HEK293 (cell line): ENCODE results near the gene ZNF433.

Experiments
- CTCF ChIA-PET: fragments of 350-600 bp; formaldehyde crosslinking; extraction: SDS; loops from one replicate; lab custom pipeline; 2021; ENCODE audit warnings: antibody characterized with exemption; lab: Yijun Ruan, JAX
- POLR2A ChIA-PET: fragments of 300-600 bp; formaldehyde crosslinking; extraction: SDS; loops from one replicate; lab custom pipeline; 2020; ENCODE audit warnings: antibody characterized with exemption, inconsistent platforms; lab: Yijun Ruan, JAX
- H3K27ac ChIP-seq: fragments of 200-500 bp; sonication (Bioruptor generic); 2 replicates; pipeline ENCODE4 v1.5.1; 2014; ENCODE audit warnings: low read depth, low read length, control low read depth, inconsistent platforms; ENCODE audit errors: extremely low read depth
- H3K36me3 ChIP-seq, 2 experiments: fragments of 200-500 bp in 1 of 2; sonication (Bioruptor generic) in 1 of 2; 1 replicate in 1 of 2; 2 replicates in 1 of 2; pipeline ENCODE4 v1.5.1; 2014 to 2017; ENCODE audit warnings: inconsistent platforms in 2 of 2, low read length in 2 of 2; ENCODE audit not compliant: control insufficient read depth in 2 of 2, insufficient read depth in 1 of 2
- H3K4me1 ChIP-seq: fragments of 200-500 bp; sonication (Bioruptor generic); 2 replicates; pipeline ENCODE4 v1.5.1; 2014; ENCODE audit warnings: mild to moderate bottlenecking, low read length, inconsistent platforms; ENCODE audit not compliant: control insufficient read depth, insufficient read depth
- H3K4me3 ChIP-seq: 2 replicates; pipeline ENCODE4 v1.5.1; 2011; ENCODE audit warnings: low read depth, mild to moderate bottlenecking, control low read depth, low read length, moderate library complexity
- H3K9me3 ChIP-seq: fragments of 200-500 bp; sonication (Bioruptor generic); 2 replicates; pipeline ENCODE4 v1.5.1; 2014; ENCODE audit warnings: low read depth, low read length, inconsistent platforms; ENCODE audit not compliant: control insufficient read depth, insufficient read depth
- KLF16 ChIP-seq: fragments of 450-650 bp; formaldehyde crosslinking; IDR thresholded peaks from 2 replicates; pipeline ENCODE4 v1.5.1; 2017; ENCODE audit warnings: missing biosample characterization, missing genetic modification characterization
- MZF1 ChIP-seq: fragments of 450-650 bp; formaldehyde crosslinking; IDR thresholded peaks from 2 replicates; pipeline ENCODE4 v1.5.1; 2017; ENCODE audit warnings: missing biosample characterization, missing genetic modification characterization, borderline replicate concordance
- SALL2 ChIP-seq: fragments of 450-650 bp; formaldehyde crosslinking; IDR thresholded peaks from 2 replicates; pipeline ENCODE4 v1.5.0; 2017; ENCODE audit warnings: missing biosample characterization, mild to moderate bottlenecking, missing genetic modification characterization, borderline replicate concordance
- SP3 ChIP-seq: fragments of 450-650 bp; formaldehyde crosslinking; IDR thresholded peaks from 2 replicates; pipeline ENCODE4 v1.5.1; 2016; ENCODE audit warnings: missing biosample characterization, missing genetic modification characterization
- TRIM28 ChIP-seq: IDR thresholded peaks from 2 replicates; pipeline ENCODE4 v1.6.1; 2011; ENCODE audit warnings: low read length, control low read depth, borderline replicate concordance
- ZBTB20 ChIP-seq: fragments of 450-650 bp; formaldehyde crosslinking; IDR thresholded peaks from 2 replicates; pipeline ENCODE4 v1.5.1; 2016; ENCODE audit warnings: missing biosample characterization, missing genetic modification characterization
- ZNF132 ChIP-seq: fragments of 450-650 bp; formaldehyde crosslinking; IDR thresholded peaks from 2 replicates; pipeline ENCODE4 v1.5.1; 2017; ENCODE audit warnings: missing biosample characterization, missing genetic modification characterization, borderline replicate concordance
- ZNF140 ChIP-seq: fragments of 450-650 bp; formaldehyde crosslinking; IDR thresholded peaks from 2 replicates; pipeline ENCODE4 v1.5.1; 2016; ENCODE audit warnings: missing biosample characterization, missing genetic modification characterization
- ZNF23 ChIP-seq: fragments of 450-650 bp; formaldehyde crosslinking; IDR thresholded peaks from 2 replicates; pipeline ENCODE4 v1.5.1; 2016; ENCODE audit warnings: missing biosample characterization, missing genetic modification characterization, borderline replicate concordance
- ZNF274 ChIP-seq, 2 experiments: fragments of 200-500 bp in 1 of 2; fragments of 450-650 bp in 1 of 2; sonication (Bioruptor generic) in 1 of 2; formaldehyde crosslinking in 1 of 2; IDR thresholded peaks; 2 replicates each; pipeline versions ENCODE4 v1.5.1 to v1.6.1; 2014 to 2016; ENCODE audit warnings: borderline replicate concordance in 1 of 2, inconsistent platforms in 1 of 2, low read length in 1 of 2, missing biosample characterization in 1 of 2, missing genetic modification characterization in 1 of 2
- ZNF391 ChIP-seq: fragments of 450-650 bp; formaldehyde crosslinking; IDR thresholded peaks from 2 replicates; pipeline ENCODE4 v1.5.1; 2016; ENCODE audit warnings: low read depth, missing biosample characterization, missing genetic modification characterization, borderline replicate concordance
- ZNF394 ChIP-seq: fragments of 450-650 bp; formaldehyde crosslinking; IDR thresholded peaks from 2 replicates; pipeline ENCODE4 v1.5.1; 2016; ENCODE audit warnings: missing biosample characterization, missing genetic modification characterization, mild to moderate bottlenecking, moderate library complexity, borderline replicate concordance
- ZNF416 ChIP-seq: fragments of 450-650 bp; formaldehyde crosslinking; IDR thresholded peaks from 2 replicates; pipeline ENCODE4 v1.5.1; 2016; ENCODE audit warnings: missing biosample characterization, missing genetic modification characterization
- ZNF423 ChIP-seq: fragments of 450-650 bp; formaldehyde crosslinking; IDR thresholded peaks from 2 replicates; pipeline ENCODE4 v1.5.1; 2016; ENCODE audit warnings: missing biosample characterization, missing genetic modification characterization
- ZNF433 ChIP-seq: fragments of 450-650 bp; formaldehyde crosslinking; IDR thresholded peaks from 2 replicates; pipeline ENCODE4 v1.5.1; 2016; ENCODE audit warnings: missing biosample characterization, missing genetic modification characterization, low read depth
- ZNF501 ChIP-seq: fragments of 450-650 bp; formaldehyde crosslinking; IDR thresholded peaks from 2 replicates; pipeline ENCODE4 v1.5.1; 2016; ENCODE audit warnings: missing biosample characterization, missing genetic modification characterization
- ZNF549 ChIP-seq: fragments of 450-650 bp; IDR thresholded peaks from 2 replicates; pipeline ENCODE4 v1.5.1; 2018; ENCODE audit warnings: missing biosample characterization, missing genetic modification characterization, mild to moderate bottlenecking, inconsistent platforms, moderate library complexity
- ZNF626 ChIP-seq: fragments of 450-650 bp; sonication (Bioruptor Pico); formaldehyde crosslinking; IDR thresholded peaks from 2 replicates; pipeline ENCODE4 v1.5.1; 2018; ENCODE audit warnings: missing biosample characterization, missing genetic modification characterization, inconsistent platforms
- ZSCAN16 ChIP-seq: fragments of 450-650 bp; formaldehyde crosslinking; IDR thresholded peaks from 2 replicates; pipeline ENCODE4 v1.5.1; 2016; ENCODE audit warnings: missing biosample characterization, missing genetic modification characterization
- TF ChIP-seq, protein P1 (sequence below): fragments of 450-650 bp; formaldehyde crosslinking; IDR thresholded peaks from 2 replicates; pipeline ENCODE4 v1.5.1; 2016; ENCODE audit warnings: missing biosample characterization, missing genetic modification characterization
- TF ChIP-seq, protein P2 (sequence below): fragments of 450-650 bp; formaldehyde crosslinking; IDR thresholded peaks from 2 replicates; pipeline ENCODE4 v1.5.1; 2017; ENCODE audit warnings: missing biosample characterization, missing genetic modification characterization
- TF ChIP-seq, protein P3 (sequence below): fragments of 450-650 bp; formaldehyde crosslinking; IDR thresholded peaks from 2 replicates; pipeline ENCODE4 v1.5.1; 2017; ENCODE audit warnings: missing biosample characterization, missing genetic modification characterization
- TF ChIP-seq, protein P4 (sequence below): fragments of 450-650 bp; formaldehyde crosslinking; IDR thresholded peaks from 2 replicates; pipeline ENCODE4 v1.5.1; 2016; ENCODE audit warnings: missing biosample characterization, missing genetic modification characterization

Gene ZNF433

DNA sequence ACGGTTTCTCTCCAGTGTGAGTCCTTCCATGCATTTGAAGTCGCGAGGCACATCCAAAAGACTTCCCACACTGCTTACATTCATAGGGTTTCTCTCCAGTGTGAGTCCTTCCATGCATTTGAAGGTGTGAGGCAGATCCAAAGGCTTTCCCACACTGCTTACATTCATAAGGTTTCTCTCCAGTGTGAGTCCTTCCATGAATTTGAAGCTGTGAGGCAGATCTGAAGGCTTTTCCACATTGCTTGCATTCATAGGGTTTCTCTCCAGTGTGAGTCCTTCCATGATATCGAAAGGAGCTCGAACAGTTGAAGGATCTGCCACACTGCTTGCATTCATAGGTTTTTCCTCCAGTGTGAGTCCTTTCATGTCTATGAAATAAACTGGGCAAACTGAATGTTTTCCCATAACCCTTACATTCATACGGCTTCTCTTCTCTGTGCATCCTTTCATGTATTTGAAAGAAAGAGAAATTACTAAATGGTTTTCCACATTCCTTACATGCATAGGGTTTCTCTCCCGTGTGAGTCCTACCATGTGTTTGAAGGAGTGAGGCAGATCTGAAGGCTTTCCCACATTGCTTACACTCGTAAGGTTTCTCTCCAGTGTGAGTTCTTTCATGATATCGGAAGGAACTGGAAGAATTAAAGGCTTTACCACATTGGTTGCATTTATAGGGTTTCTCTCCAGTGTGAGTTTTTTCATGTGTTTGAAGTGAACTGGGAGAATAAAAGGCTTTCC lies 20.3 kb downstream of the ZNF433 start (continued):
- TF ChIP-seq, protein P1, sequence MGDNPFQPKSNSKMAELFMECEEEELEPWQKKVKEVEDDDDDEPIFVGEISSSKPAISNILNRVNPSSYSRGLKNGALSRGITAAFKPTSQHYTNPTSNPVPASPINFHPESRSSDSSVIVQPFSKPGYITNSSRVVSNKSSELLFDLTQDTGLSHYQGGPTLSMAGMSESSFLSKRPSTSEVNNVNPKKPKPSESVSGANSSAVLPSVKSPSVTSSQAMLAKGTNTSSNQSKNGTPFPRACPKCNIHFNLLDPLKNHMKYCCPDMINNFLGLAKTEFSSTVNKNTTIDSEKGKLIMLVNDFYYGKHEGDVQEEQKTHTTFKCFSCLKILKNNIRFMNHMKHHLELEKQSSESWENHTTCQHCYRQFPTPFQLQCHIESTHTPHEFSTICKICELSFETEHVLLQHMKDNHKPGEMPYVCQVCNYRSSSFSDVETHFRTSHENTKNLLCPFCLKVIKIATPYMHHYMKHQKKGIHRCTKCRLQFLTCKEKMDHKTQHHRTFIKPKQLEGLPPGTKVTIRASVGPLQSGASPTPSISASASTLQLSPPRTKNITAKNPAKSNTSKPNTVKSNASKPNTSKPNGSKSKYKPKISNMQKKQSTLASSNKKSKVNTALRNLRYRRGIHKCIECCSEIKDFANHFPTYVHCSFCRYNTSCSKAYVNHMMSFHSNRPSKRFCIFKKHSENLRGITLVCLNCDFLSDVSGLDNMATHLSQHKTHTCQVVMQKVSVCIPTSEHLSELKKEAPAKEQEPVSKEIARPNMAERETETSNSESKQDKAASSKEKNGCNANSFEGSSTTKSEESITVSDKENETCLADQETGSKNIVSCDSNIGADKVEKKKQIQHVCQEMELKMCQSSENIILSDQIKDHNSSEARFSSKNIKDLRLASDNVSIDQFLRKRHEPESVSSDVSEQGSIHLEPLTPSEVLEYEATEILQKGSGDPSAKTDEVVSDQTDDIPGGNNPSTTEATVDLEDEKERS: no peak
- TF ChIP-seq ZNF433 (tag by site-specific recombination) (0 out of 2 replicates have a peak, but pooled peaks have one; percentile 1), ZNF274 (IDR thresholded peaks at IDR 0.05; ENCODE audit: low read length) (no peak), ZNF274 (tag by site-specific recombination; IDR thresholded peaks at IDR 0.05; ENCODE audit: borderline replicate concordance) (peak; percentile 92), TRIM28 (peak; percentile 95; the same call in 1 of the 2 replicates), MZF1 (no peak)
- TF ChIP-seq, protein P2, sequence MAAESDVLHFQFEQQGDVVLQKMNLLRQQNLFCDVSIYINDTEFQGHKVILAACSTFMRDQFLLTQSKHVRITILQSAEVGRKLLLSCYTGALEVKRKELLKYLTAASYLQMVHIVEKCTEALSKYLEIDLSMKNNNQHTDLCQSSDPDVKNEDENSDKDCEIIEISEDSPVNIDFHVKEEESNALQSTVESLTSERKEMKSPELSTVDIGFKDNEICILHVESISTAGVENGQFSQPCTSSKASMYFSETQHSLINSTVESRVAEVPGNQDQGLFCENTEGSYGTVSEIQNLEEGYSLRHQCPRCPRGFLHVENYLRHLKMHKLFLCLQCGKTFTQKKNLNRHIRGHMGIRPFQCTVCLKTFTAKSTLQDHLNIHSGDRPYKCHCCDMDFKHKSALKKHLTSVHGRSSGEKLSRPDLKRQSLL (tag by site-specific recombination): no peak

DNA sequence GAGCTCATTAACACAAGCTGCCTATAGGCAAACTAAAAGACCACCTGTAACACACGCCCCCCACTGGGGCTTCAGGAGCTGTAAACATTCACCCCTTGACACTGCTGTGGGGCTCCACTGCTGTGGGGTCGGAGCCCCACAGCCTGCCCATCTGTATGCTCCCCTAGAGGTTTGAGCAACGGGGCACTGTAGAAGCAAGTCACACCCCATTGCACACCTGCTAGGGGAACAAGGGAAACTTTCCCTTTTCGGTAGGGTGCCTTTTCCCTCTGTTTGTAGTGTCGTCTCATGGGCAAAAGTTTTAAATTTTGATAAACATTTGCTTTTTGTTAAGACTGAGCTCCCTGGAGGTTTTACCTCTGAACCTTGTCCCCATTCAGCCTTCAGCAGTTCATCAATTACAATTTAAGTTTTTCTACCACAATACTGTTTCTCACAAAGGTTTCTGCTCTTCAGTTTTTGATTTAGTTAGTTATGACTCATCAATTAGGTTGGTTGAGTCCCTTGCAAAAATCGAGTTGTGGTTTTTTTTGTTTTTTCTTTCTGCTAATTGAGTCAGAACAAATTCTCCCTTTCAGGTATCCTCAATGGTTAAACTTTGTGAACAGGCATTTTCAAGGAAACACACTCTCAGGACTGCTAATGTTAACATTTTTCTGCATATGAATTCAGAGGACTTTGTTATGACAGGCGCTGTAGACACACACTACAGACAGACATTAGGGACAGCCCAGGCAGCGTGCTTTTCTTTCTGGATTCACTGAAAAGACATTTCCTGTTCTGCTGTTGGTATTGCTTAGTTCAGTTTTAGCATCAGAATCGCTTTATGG lies 35.1 kb downstream of the ZNF433 start:
- H3K9me3 ChIP-seq: peaks cover 2% of the 10 kb centered on the region; the same call in 1 of the 2 replicates
- CTCF ChIA-PET: interaction anchor here (0.7 kb wide), 1 partner anchor 9 kb away, joined by 3 read pairs; no protein-coding TSS in a partner anchor
- no peak for TF ChIP-seq KLF16
- TF ChIP-seq ZNF23 (tag by site-specific recombination): no peak
- TF ChIP-seq ZNF423 (tag by site-specific recombination): no peak
- no peak for TF ChIP-seq ZNF416 (tag by site-specific recombination)
- TF ChIP-seq ZBTB20 (tag by site-specific recombination): no peak
- no peak for TF ChIP-seq ZNF549 (tag by site-specific recombination)
- TF ChIP-seq ZNF132 (tag by site-specific recombination): no peak
- TF ChIP-seq, protein P3, sequence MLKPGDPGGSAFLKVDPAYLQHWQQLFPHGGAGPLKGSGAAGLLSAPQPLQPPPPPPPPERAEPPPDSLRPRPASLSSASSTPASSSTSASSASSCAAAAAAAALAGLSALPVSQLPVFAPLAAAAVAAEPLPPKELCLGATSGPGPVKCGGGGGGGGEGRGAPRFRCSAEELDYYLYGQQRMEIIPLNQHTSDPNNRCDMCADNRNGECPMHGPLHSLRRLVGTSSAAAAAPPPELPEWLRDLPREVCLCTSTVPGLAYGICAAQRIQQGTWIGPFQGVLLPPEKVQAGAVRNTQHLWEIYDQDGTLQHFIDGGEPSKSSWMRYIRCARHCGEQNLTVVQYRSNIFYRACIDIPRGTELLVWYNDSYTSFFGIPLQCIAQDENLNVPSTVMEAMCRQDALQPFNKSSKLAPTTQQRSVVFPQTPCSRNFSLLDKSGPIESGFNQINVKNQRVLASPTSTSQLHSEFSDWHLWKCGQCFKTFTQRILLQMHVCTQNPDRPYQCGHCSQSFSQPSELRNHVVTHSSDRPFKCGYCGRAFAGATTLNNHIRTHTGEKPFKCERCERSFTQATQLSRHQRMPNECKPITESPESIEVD (tag by site-specific recombination): no peak
- no peak for TF ChIP-seq ZNF394 (tag by site-specific recombination)
- TF ChIP-seq, protein P4, sequence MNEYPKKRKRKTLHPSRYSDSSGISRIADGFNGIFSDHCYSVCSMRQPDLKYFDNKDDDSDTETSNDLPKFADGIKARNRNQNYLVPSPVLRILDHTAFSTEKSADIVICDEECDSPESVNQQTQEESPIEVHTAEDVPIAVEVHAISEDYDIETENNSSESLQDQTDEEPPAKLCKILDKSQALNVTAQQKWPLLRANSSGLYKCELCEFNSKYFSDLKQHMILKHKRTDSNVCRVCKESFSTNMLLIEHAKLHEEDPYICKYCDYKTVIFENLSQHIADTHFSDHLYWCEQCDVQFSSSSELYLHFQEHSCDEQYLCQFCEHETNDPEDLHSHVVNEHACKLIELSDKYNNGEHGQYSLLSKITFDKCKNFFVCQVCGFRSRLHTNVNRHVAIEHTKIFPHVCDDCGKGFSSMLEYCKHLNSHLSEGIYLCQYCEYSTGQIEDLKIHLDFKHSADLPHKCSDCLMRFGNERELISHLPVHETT: no peak
- no peak for TF ChIP-seq ZSCAN16 (tag by site-specific recombination)
- no peak for TF ChIP-seq SP3 (tag by site-specific recombination)
- no peak for TF ChIP-seq ZNF391 (tag by site-specific recombination)
- TF ChIP-seq ZNF140 (tag by site-specific recombination): no peak
- no peak for TF ChIP-seq ZNF626
- no peak for TF ChIP-seq SALL2 (tag by site-specific recombination)
- TF ChIP-seq ZNF501 (tag by site-specific recombination): no peak
- TF ChIP-seq, all 188 proteins: peak for 0
- no peak overlapping the region for H3K4me3 ChIP-seq
- no peaks in the 10 kb centered on the region; a peak in 1 of 3 replicates for H3K36me3 ChIP-seq
- H3K4me1 ChIP-seq: no peaks in the 10 kb centered on the region
- no peak overlapping the region for H3K27ac ChIP-seq
- POLR2A ChIA-PET: interaction anchor here (0.6 kb wide), 1 partner anchor 13 kb away, joined by 3 read pairs; no protein-coding TSS in a partner anchor
